ENCODE measurements around the gene ADAMTS16. TPM values are rescaled to one million over a fixed set of nuclear protein-coding genes. Genes with fewer than 3 reads are reported as not detected.

Gene ADAMTS16
- total and polyA plus RNA-seq, 2 donors (not counting 3 experiments of a cell fraction or from before 2014, with no cell fraction given), result not detected

DNA sequence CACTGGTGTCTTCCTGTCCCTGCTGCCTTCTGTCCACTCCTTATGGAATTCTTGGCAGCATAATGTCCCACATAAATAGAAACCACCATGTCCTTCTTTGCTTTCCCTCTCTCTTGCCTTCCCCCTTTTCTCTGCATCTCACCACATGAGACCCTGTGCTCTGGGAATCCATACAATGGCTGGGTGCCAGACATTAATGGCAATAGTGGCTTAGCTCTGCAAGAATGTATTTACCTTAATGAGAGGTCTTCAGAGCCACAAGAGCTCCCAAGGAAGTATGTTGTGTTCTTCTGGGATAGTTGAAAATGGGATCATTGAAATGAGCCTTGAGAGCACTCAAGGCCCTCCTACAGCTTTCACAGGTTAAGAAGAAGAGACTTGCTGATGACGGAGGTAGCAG lies 58.7 kb downstream of the ADAMTS16 start:
- intact Hi-C loops (cut with micrococcal nuclease), result no loop called here
- CTCF ChIA-PET, result no interaction called here

More for the DNA sequence above, 58.7 kb downstream of the ADAMTS16 start:
- no peak overlapping the region for H3K4me3 ChIP-seq (replicated peaks in 1 of 3; ENCODE audit: insufficient read depth in 1 of 3, low read depth in 1 of 3, low read length in 3 of 3)
- no peak overlapping the region for H3K27ac ChIP-seq (ENCODE audit: insufficient read depth, low read depth, low read length)
- DNase-seq (ENCODE audit: low read depth, low spot score) (no peak), FAIRE-seq (no peak)
- dilution Hi-C loops (cut with MboI; ENCODE audit: extremely low pct_ligation_motif_present, low sequenced_read_pairs), result no loop called here
- no peaks in the 10 kb centered on the region for H3K27me3 ChIP-seq (ENCODE audit: control insufficient read depth in 2 of 2, insufficient read depth in 2 of 2, low read length in 2 of 2)
- H4K20me1 ChIP-seq (replicated peaks; ENCODE audit: control insufficient read depth, extremely low read depth, insufficient read depth, low read length), result no peaks in the 10 kb centered on the region
- H2AFZ ChIP-seq (ENCODE audit: low read depth, low read length), result no peak overlapping the region
- H3K9me3 ChIP-seq (replicated peaks; ENCODE audit: control insufficient read depth, insufficient read depth, low read length), result peaks cover 2% of the 10 kb centered on the region
- H3K4me1 ChIP-seq (ENCODE audit: control insufficient read depth, extremely low read depth, insufficient read depth, low read length), result no peaks in the 10 kb centered on the region
- POLR2A ChIA-PET, result no interaction called here
- no peak overlapping the region for H3K4me2 ChIP-seq (ENCODE audit: insufficient read depth, low read length)
- no peaks in the 10 kb centered on the region for H3K9me1 ChIP-seq (replicated peaks; ENCODE audit: control insufficient read depth, extremely low read depth, insufficient read depth, low read length)
- no peaks in the 10 kb centered on the region for H3K36me3 ChIP-seq (ENCODE audit: control insufficient read depth in 2 of 2, extremely low read depth in 1 of 2, insufficient read depth in 2 of 2, low read length in 2 of 2)
- H3K9ac ChIP-seq (replicated peaks; ENCODE audit: extremely low read depth, insufficient read depth, low read length), result no peak overlapping the region
- BruUV-seq (replicated peaks), result no TSS peak
- no peaks in the 10 kb centered on the region for H3K79me2 ChIP-seq (ENCODE audit: control insufficient read depth, insufficient read depth, low read length)
- TF ChIP-seq, protein P1, sequence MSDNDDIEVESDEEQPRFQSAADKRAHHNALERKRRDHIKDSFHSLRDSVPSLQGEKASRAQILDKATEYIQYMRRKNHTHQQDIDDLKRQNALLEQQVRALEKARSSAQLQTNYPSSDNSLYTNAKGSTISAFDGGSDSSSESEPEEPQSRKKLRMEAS (IDR thresholded peaks at IDR 0.05; ENCODE audit: insufficient read depth, insufficient read length), result no peak
- TF ChIP-seq MYC (IDR thresholded peaks at IDR 0.05; ENCODE audit: low read depth, low read length) (no peak), GATA2 (IDR thresholded peaks at IDR 0.05; ENCODE audit: insufficient read depth, insufficient read length, low read depth, low read length) (no peak), FOS (IDR thresholded peaks at IDR 0.05; ENCODE audit: borderline replicate concordance, insufficient read depth, low read length) (no peak), POLR2AphosphoS5 (IDR thresholded peaks at IDR 0.05; ENCODE audit: insufficient read depth, low read depth, low read length) (no peak), POLR2A (IDR thresholded peaks at IDR 0.05; ENCODE audit: low read depth, low read length) (no peak), JUN (IDR thresholded peaks at IDR 0.05; ENCODE audit: borderline replicate concordance, insufficient read depth, insufficient read length, low read depth) (no peak)
- TF ChIP-seq, protein P2, sequence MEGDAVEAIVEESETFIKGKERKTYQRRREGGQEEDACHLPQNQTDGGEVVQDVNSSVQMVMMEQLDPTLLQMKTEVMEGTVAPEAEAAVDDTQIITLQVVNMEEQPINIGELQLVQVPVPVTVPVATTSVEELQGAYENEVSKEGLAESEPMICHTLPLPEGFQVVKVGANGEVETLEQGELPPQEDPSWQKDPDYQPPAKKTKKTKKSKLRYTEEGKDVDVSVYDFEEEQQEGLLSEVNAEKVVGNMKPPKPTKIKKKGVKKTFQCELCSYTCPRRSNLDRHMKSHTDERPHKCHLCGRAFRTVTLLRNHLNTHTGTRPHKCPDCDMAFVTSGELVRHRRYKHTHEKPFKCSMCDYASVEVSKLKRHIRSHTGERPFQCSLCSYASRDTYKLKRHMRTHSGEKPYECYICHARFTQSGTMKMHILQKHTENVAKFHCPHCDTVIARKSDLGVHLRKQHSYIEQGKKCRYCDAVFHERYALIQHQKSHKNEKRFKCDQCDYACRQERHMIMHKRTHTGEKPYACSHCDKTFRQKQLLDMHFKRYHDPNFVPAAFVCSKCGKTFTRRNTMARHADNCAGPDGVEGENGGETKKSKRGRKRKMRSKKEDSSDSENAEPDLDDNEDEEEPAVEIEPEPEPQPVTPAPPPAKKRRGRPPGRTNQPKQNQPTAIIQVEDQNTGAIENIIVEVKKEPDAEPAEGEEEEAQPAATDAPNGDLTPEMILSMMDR (IDR thresholded peaks at IDR 0.05; ENCODE audit: extremely low read depth in 1 of 2, insufficient read depth in 1 of 2, low read depth in 1 of 2, low read length in 2 of 2), result no peak

Measured in endothelial cell of umbilical vein (primary cell).